ENCODE measurements around the gene VWA2. TPM values are rescaled to one million over a fixed set of nuclear protein-coding genes. Genes with fewer than 3 reads are reported as not detected.
A peak's percentile ranks its signal among the peaks of the same experiment; 100 is the strongest.

Gene VWA2
- polyA plus RNA-seq, 3 donors = not detected

DNA sequence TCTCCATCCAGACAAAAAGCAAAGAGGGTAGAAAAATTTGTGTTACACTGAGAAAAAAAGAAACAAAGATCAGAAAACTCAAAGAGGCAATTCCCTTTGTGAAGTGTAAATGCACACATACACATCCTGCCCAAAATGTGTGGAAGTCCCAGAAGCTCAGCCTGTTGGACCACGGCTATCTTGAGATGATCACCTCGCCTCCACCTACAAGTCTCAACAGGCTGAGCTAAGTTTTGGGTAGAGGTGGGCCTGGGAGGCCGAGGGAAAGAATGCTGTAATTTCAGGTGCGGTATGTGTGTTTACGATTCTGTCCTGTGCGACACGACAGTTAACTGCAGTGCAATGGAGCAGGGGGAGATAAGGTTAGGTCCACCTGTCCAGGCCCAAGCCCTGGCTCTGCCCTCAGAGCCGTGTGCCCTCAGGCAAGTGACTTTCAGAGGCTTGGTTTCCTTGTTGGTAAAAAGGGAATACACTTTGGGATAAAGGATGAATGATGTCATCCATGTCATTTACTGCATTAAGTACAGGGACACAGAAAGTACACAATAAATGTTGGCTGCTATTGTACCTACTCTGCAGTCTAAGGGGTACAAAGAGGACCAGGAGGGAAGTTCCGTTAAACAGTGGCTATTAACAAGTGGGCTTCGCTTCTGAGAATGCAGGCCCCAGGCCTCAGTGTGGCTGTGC lies 97.9 kb downstream of the VWA2 start:
- H3K4me3 ChIP-seq (replicated peaks in 1 of 3; ENCODE audit: low read depth in 2 of 3, low read length in 3 of 3) = no peak overlapping the region
- Mint-ChIP-seq H3K27me3 (ENCODE audit: low read depth in 3 of 3) (peaks cover 2 to 8% (median 6%) of the 10 kb centered on the region in 3 donors), H3K4me3 (no peak overlapping the region), H3K27ac (peak overlapping the region in 2 of 7 donors; percentile 1 to 14), H3K9me3 (no peaks in the 10 kb centered on the region), H3K4me1 (no peaks in the 10 kb centered on the region), H3K36me3 (no peaks in the 10 kb centered on the region)
- no peak overlapping the region for H3K9ac ChIP-seq (ENCODE audit: insufficient read depth, low read length, poor library complexity, severe bottlenecking)
- H3K27ac ChIP-seq (ENCODE audit: low read depth in 1 of 2, low read length in 2 of 2) = no peak overlapping the region
- no peak for DNase-seq
- H3K4me1 ChIP-seq (ENCODE audit: control insufficient read depth in 1 of 2, insufficient read depth in 2 of 2, low read length in 2 of 2) = no peaks in the 10 kb centered on the region
- H2AFZ ChIP-seq (ENCODE audit: insufficient read depth, low read depth, low read length, poor library complexity, severe bottlenecking) = no peak overlapping the region
- H3K4me2 ChIP-seq (replicated peaks; ENCODE audit: extremely low read depth, low read length, poor library complexity, severe bottlenecking) = no peak overlapping the region
- 100% methylated on average over 6 of the region's 10 CpGs for WGBS (ENCODE audit: insufficient coverage)
- no peaks in the 10 kb centered on the region for H3K27me3 ChIP-seq (ENCODE audit: control insufficient read depth in 2 of 2, insufficient read depth in 2 of 2, low read length in 2 of 2)
- no peaks in the 10 kb centered on the region for H4K20me1 ChIP-seq (ENCODE audit: insufficient read depth, low read length)
- H3K36me3 ChIP-seq (replicated peaks in 1 of 2; ENCODE audit: control insufficient read depth in 1 of 2, insufficient read depth in 2 of 2, low read length in 2 of 2) = no peaks in the 10 kb centered on the region
- intact Hi-C loops (cut with micrococcal nuclease) = no loop called here
- H3K79me2 ChIP-seq (ENCODE audit: insufficient read depth, low read length) = no peaks in the 10 kb centered on the region
- no peaks in the 10 kb centered on the region for H3K9me3 ChIP-seq (replicated peaks in 1 of 2; ENCODE audit: control insufficient read depth in 1 of 2, insufficient read depth in 1 of 2, low read length in 2 of 2)
- no peak for TF ChIP-seq CTCF (IDR thresholded peaks at IDR 0.05)

DNA sequence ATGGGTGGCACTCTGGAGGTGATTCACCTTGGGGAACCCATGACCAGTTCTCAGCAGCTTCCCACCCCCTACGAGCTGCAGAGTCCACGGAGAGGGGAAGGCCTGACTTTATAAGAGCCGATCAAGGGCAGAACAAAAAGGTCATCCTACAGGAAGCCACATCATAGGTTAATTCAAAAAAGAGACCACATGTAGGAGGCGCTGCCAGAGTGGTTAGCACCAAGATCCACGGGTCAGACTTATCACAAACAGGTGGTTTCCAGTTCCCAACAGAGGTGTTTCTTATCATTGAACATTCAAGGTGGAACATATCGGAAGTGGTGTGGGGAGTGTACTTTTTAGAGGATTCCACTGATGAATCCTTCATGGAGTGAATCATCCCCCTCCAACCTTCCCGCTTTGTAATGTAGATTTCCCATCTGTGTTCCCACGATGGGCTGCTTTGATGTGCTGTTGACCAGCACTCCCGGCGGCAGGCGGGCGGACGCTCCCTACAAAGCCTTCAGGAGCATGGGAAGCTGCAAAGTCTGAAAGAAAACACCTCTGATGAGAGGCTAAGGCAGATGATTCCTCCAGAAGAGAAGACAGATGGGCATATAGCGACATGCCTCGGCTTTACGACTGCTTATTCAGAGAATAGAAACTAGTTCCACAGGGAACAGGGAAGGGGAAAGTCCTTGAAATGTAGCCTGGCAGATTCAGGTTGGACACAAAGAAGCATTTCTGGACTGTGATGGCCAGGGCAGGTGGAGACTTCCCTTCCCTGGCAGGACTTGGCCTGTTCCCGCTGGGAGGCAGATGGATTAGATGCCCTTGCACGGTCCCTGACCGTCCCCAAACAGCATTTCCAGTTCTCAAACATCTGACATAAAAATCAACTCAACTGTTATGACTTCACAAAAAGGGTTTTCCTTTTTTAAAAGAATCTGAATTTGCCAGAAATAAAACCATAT lies 98.7 kb downstream of the VWA2 start:
- intact Hi-C loops (cut with micrococcal nuclease) = no loop called here
- no peak for DNase-seq
- Histone ChIP-seq H3K9me3 (replicated peaks in 1 of 2; ENCODE audit: control insufficient read depth in 1 of 2, insufficient read depth in 1 of 2, low read length in 2 of 2) (no peaks in the 10 kb centered on the region), H3K36me3 (replicated peaks in 1 of 2; ENCODE audit: control insufficient read depth in 1 of 2, insufficient read depth in 2 of 2, low read length in 2 of 2) (no peaks in the 10 kb centered on the region), H2AFZ (ENCODE audit: insufficient read depth, low read depth, low read length, poor library complexity, severe bottlenecking) (no peak overlapping the region), H3K4me1 (ENCODE audit: control insufficient read depth in 1 of 2, insufficient read depth in 2 of 2, low read length in 2 of 2) (no peaks in the 10 kb centered on the region), H3K27ac (ENCODE audit: low read depth in 1 of 2, low read length in 2 of 2) (no peak overlapping the region), H3K27me3 (ENCODE audit: control insufficient read depth in 2 of 2, insufficient read depth in 2 of 2, low read length in 2 of 2) (no peaks in the 10 kb centered on the region), H3K4me2 (replicated peaks; ENCODE audit: extremely low read depth, low read length, poor library complexity, severe bottlenecking) (no peak overlapping the region), H3K4me3 (replicated peaks in 1 of 3; ENCODE audit: low read depth in 2 of 3, low read length in 3 of 3) (no peak overlapping the region), H3K9ac (ENCODE audit: insufficient read depth, low read length, poor library complexity, severe bottlenecking) (no peak overlapping the region), H4K20me1 (ENCODE audit: insufficient read depth, low read length) (no peaks in the 10 kb centered on the region), H3K79me2 (ENCODE audit: insufficient read depth, low read length) (no peaks in the 10 kb centered on the region)
- peaks cover 2 to 8% (median 6%) of the 10 kb centered on the region in 3 donors for H3K27me3 Mint-ChIP-seq (ENCODE audit: low read depth in 3 of 3)
- no peaks in the 10 kb centered on the region for H3K36me3 Mint-ChIP-seq
- H3K4me1 Mint-ChIP-seq = no peaks in the 10 kb centered on the region
- H3K4me3 Mint-ChIP-seq = no peak overlapping the region
- peak overlapping the region in 2 of 7 donors; percentile 1 to 14 for H3K27ac Mint-ChIP-seq
- H3K9me3 Mint-ChIP-seq = no peaks in the 10 kb centered on the region
- 97% methylated on average over 15 of the region's 19 CpGs for WGBS (ENCODE audit: insufficient coverage)
- TF ChIP-seq CTCF (IDR thresholded peaks at IDR 0.05) = no peak

Data from CD14-positive monocyte (primary cell).